A673 (cell line): ENCODE results near the gene GUK1. TPM values are rescaled to one million over a fixed set of nuclear protein-coding genes. Genes with fewer than 3 reads are reported as not detected.

Source experiments
- BruUV-seq: library from RNA; stranded (reverse); fragments of 400-500 nt; replicated peaks from 2 replicates; lab custom pipeline; 2021; lab: Mats Ljungman, UMichigan
- CTCF ChIA-PET: fragments of 300-600 bp; sonication (Branson Sonifier 250); formaldehyde crosslinking; loops from one replicate; lab custom pipeline; 2022; ENCODE audit warnings: antibody characterized with exemption; lab: Charles Lee
- POLR2A ChIA-PET: fragments of 300-600 bp; sonication (Branson Sonifier 250); formaldehyde crosslinking; loops from one replicate; lab custom pipeline; 2022; ENCODE audit warnings: antibody characterized with exemption; ENCODE audit not compliant: low non-redundant PET; lab: Charles Lee
- DNase-seq: peaks from one replicate; pipeline ENCODE4 v3.0.0-alpha.2; 2015; ENCODE audit warnings: low spot score
- H3K27ac ChIP-seq: fragments of 200-600 bp; sonication (generic); 2 replicates; pipeline ENCODE4 v1.5.1; 2016; ENCODE audit warnings: mixed run types, low read depth, mild to moderate bottlenecking, mixed read lengths, antibody characterized with exemption, low read length; ENCODE audit not compliant: poor library complexity, severe bottlenecking
- H3K27me3 ChIP-seq: fragments of 200-600 bp; sonication (generic); replicated peaks from 2 replicates; pipeline ENCODE4 v1.6.1; 2017; ENCODE audit warnings: mixed run types, low read depth, mild to moderate bottlenecking, mixed read lengths, antibody characterized with exemption, low read length; ENCODE audit not compliant: insufficient read depth, poor library complexity
- H3K36me3 ChIP-seq: fragments of 200-600 bp; sonication (generic); 2 replicates; pipeline ENCODE4 v1.6.1; 2016; ENCODE audit warnings: mixed run types, mild to moderate bottlenecking, mixed read lengths, antibody characterized with exemption, low read length; ENCODE audit not compliant: insufficient read depth, poor library complexity, severe bottlenecking
- H3K4me1 ChIP-seq: fragments of 200-600 bp; sonication (generic); 2 replicates; pipeline ENCODE4 v1.6.1; 2017; ENCODE audit warnings: mixed run types, mild to moderate bottlenecking, mixed read lengths, antibody characterized with exemption, low read length; ENCODE audit not compliant: insufficient read depth, poor library complexity, severe bottlenecking
- H3K4me3 ChIP-seq: fragments of 200-600 bp; sonication (generic); 2 replicates; pipeline ENCODE4 v1.5.1; 2016; ENCODE audit warnings: low read depth, mixed run types, mild to moderate bottlenecking, mixed read lengths, low read length; ENCODE audit not compliant: poor library complexity, severe bottlenecking
- H3K9me3 ChIP-seq: fragments of 200-600 bp; sonication (generic); 2 replicates; pipeline ENCODE4 v1.6.1; 2016; ENCODE audit warnings: mixed run types, low read depth, mild to moderate bottlenecking, mixed read lengths, antibody characterized with exemption, low read length; ENCODE audit not compliant: poor library complexity, severe bottlenecking
- CTCF ChIP-seq: fragments of 300-800, 200-600 bp; sonication (generic); conservative IDR thresholded peaks from 2 replicates; pipeline ENCODE4 v1.5.1; 2017; ENCODE audit warnings: low read depth, mild to moderate bottlenecking, antibody characterized with exemption, low read length, moderate library complexity, mixed read lengths
- EZH2 ChIP-seq: fragments of 200-600 bp; sonication (generic); IDR thresholded peaks from 2 replicates; pipeline ENCODE4 v1.6.1; 2017; ENCODE audit warnings: borderline replicate concordance, low read depth, mild to moderate bottlenecking, mixed read lengths, antibody characterized with exemption, low read length; ENCODE audit not compliant: poor library complexity, severe bottlenecking
- intact Hi-C: fragments of 100-400 bp; cut with micrococcal nuclease; formaldehyde crosslinking; loops from one replicate; pipeline ENCODE4 v1.10.0; 2022; ENCODE audit not compliant: unreplicated experiment
- total RNA-seq: library from RNA; stranded (reverse); gene quantifications from 2 replicates; pipeline ENCODE4 v1.2.3, GENCODE V29; 2021

The GUK1 gene
- total RNA-seq, 1 experiment from 2014 or later, result 130 TPM

DNA sequence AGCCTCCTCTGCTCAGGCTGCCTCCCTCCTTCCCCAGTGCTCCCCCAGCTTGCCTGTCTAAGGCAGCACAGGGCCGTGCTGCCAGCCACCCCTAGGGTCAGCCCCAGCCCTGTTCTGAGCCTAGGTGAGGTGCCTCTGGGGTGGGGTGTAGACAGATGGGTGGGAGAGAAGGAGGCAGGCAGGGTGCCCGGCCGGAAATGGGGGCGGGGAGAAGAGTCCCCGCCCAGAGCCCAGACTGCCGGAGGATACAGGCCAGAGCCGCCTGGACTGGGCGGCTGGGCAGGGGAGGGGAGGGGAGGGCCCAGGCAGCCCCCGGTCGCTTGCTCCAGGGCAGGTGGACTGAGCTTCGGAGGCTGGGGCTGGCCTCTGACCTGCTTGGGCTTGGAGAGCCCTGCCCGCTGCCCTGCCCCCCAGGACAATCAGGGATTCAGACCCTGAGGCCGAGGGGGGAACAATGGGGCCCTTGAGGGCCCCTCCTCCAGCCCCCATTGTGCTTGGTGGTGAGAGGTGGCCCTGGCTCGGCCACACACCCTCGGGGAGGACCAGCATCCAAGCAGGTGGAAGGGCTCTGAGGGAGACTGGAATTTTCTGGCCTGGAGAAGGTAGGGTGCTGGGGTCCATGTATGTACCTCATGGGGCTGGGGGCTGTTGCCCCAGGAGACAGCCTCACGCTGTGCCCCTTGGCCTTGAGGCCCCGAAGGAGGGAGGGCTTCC is 9.5 kb downstream of the GUK1 start, which contains the start of gene GJC2:
Gene GJC2, plus strand, starts transcription at position 525 of the 714 bp plus-strand sequence. CDS start 7,829 bp downstream, outside the sequence.
- DNase-seq, result no peak
- POLR2A ChIA-PET, result no interaction called here
- no peak within 1 kb of the TSS for H3K4me3 ChIP-seq
- TF ChIP-seq EZH2 (no peak), CTCF (no peak)
- no peaks in the 10 kb centered on the region for H3K27me3 ChIP-seq
- H3K27ac ChIP-seq, result no peak within 1 kb of the TSS
- no peaks in the 10 kb centered on the region for H3K4me1 ChIP-seq
- intact Hi-C loops, result no loop called here
- no TSS peak for BruUV-seq
- CTCF ChIA-PET, result no interaction called here
- H3K9me3 ChIP-seq, result no peaks in the 10 kb centered on the region
- no peaks in the 10 kb centered on the region for H3K36me3 ChIP-seq

GRCh38 chr1:228150120-228150460 is 10.0 kb downstream of the GUK1 start:
- intact Hi-C loops, result no loop called here
- Histone ChIP-seq H3K4me1 (no peaks in the 10 kb centered on the region), H3K27me3 (no peaks in the 10 kb centered on the region), H3K9me3 (no peaks in the 10 kb centered on the region), H3K4me3 (no peak overlapping the region), H3K27ac (no peak overlapping the region), H3K36me3 (no peaks in the 10 kb centered on the region)
- no peak for DNase-seq
- no TSS peak for BruUV-seq
- ChIA-PET POLR2A (no interaction called here), CTCF (no interaction called here)
- TF ChIP-seq CTCF, result no peak
- TF ChIP-seq EZH2, result no peak

- ChIA-PET POLR2A (no interaction called here), CTCF (no interaction called here)
- DNase-seq, result no peak
- no TSS peak for BruUV-seq
- H3K4me3 ChIP-seq, result no peak overlapping the region
- H3K4me1 ChIP-seq, result no peaks in the 10 kb centered on the region
- no peaks in the 10 kb centered on the region for H3K36me3 ChIP-seq
- H3K27me3 ChIP-seq, result no peaks in the 10 kb centered on the region
- intact Hi-C loops, result no loop called here
- no peaks in the 10 kb centered on the region for H3K9me3 ChIP-seq
- TF ChIP-seq EZH2, result no peak
- no peak for TF ChIP-seq CTCF
- H3K27ac ChIP-seq, result no peak overlapping the region
Observed at GRCh38 chr1:228150461-228151179, 10.5 kb downstream of the GUK1 start.
